ENCODE data around the gene MAN2C1.
"Not testable (repeated sequence)": the region's sequence is repeated elsewhere in the genome, so short reads cannot be mapped to it uniquely, and the experiment has no call there.

Gene MAN2C1

GRCh38 chr15:75342221-75342620, 26.2 kb downstream of the MAN2C1 start:
- DNase-seq = no peak

- DNase-seq = no peak
Measured at GRCh38 chr15:75339531-75340240, 28.7 kb downstream of the MAN2C1 start.

DNA sequence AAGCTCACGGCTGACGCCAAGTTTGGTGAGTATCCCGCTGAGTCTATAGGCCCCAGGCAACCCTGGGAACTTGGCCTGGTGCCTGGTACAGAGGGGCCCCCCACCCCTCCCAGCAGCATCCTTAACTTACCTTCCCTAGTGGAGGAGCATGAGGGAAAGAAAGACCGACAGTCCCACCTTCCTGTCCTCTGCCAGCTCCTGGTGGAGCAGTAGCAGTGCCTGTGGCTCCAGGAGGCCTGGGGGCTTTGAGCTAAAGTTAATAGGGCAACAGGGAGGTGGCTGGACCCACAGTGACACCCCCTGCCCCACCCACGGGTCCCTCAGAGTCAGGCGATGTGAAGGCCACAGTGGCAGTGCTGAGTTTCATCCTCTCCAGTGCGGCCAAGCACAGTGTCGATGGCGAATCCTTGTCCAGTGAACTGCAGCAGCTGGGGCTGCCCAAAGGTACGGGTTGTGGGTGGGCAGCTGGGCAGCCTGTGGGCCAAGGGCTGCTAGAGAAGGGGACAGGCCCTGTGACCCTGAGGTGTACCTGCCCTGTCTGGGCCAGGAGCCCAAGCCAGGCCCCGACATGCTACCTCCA, 29.7 kb downstream of the MAN2C1 start:
- no peak for DNase-seq

- peak; percentile 75 for DNase-seq
Measured at GRCh38 chr15:75335705-75336355, 32.6 kb downstream of the MAN2C1 start, which contains the start of gene COMMD4. Gene COMMD4 (plus strand): TSS chr15:75336063. CDS start chr15:75336090, 27 bp downstream.

GRCh38 chr15:75335313-75335704, 33.1 kb downstream of the MAN2C1 start:
- no peak for DNase-seq

DNA sequence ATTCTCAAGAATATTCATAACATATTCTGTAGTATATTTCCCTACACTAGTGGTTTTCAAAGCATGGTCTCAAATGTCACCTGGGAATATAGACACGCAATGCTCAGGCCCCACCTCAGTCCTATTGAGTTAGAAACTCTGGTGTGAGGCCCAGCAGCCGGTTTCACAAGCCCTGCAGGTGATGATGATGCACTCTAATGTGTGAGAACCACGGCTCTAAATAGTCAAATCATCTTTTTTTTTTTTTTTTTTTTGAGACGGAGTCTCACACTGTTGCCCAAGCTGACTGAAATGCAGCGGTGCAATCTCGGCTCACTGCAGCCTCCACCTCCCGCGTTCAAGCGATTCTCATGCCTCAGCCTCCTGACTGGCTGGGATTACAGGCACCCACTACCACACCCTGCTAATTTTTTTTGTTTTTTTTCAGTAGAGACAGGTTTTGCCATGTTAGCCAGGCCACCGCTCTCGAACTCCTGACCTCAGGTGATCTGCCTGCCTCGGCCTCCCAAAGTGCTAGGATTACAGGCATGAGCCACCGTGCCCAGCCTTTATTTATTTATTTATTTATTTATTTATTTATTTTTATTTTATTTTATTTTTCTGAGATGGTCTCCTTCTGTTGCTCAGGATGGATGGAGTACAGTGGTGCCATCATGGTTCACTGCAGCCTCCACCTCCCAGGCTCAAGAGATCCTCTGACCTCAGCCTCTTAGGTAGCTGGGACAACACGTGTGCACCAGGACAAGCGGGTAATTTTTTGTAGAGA, 34.6 kb downstream of the MAN2C1 start:
- DNase-seq = not testable (repeated sequence)

DNA sequence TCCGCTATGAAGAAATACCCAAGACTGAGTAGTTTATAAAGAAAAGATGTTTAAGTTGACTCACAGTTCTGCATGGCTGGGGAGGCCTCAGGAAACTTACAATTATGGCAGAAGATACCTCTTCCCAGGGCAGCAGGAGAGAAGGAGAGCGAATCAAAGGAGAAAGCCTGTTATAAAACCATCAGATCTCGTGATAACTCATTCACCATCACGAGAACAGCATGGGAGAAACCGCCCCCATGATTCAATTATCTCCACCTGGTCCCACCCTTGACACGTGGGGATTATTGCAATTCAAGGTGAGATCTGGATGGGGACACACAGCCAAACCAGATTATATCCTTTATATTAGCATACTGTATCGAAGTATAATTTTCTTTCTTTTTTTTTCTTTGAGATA, 36.3 kb downstream of the MAN2C1 start:
- not testable (repeated sequence) for DNase-seq

DNA sequence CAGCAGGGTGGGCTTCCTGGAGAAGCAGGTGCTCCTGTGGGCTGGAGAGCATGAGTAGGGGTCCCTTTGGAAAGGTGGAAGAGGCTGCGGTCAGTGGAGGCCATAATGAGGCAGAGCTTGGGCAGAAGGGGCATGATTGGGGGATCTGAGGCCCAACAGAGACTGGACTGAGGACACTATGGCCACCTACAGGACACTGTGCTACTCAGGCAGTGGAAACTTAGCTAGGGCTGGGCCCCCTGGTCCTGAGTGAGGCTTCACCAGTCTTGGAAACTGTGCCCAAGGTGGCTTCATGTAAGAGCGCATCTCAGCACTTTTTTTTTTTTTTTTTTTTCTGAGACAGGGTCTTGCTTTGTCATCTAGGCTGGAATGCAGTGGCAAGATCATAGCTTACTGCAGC, 38.8 kb downstream of the MAN2C1 start:
- no peak for DNase-seq

DNA sequence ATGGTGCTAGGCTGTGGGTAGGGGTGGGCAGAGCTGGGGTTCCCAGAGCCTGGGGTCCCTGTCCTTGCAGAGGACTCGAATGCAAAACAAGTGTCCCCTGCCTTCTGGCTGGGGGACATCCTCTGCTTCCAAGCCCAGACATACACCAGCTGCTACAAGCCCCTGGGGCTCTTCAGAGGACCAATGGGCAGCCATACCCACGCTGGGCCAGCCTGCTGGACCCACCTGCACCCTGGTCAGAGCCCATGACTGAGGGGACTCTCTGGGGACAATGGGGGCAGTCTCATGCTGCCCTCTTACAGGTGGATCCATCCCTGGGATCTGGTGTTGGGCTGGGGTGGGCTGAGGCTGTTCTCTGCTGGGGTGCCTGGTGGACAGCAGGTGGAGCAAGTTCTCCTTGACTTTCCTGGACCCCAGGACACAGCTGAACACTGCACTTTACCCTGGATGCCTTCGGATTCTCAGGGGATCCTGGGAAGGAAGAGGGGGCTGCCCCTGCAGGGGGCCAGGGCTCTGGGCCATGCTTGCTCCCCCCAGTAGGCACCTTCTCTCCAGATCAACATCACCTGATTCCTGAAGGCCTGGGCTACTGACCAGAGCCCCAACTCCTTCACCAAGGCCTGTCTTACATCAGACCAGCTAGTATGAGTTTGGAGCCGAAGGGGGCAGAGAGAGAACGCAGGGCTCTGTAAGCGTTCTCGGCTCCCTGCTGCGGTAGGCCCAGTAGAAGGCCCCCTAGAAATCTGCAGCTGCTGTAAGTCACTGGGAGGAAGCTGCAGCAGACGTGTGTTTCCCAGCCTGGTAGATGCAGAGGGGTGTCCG, 39.7 kb downstream of the MAN2C1 start:
- no peak for DNase-seq

DNA sequence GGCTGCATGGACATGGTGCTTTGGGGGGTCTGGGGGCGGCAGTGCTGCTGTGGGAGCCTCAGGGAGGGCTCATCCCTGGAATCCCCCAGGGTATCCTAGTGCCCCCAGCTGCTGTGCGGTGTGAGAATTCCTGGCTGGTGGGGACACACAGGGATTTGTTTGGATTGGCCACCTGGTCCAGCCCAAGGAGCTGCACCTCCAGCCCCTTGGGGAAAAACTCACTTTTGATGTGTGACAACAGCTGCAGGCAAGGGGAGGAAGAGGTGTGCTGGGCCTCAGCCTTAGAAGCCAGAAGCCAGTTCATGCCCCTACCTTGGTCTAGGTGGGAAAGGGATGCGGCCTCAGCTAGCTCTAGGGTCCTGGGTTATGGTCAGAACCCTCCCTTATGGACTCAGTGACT, 40.9 kb downstream of the MAN2C1 start:
- no peak for DNase-seq

GRCh38 chr15:75327005-75327404, 41.4 kb downstream of the MAN2C1 start:
- no peak for DNase-seq

DNA sequence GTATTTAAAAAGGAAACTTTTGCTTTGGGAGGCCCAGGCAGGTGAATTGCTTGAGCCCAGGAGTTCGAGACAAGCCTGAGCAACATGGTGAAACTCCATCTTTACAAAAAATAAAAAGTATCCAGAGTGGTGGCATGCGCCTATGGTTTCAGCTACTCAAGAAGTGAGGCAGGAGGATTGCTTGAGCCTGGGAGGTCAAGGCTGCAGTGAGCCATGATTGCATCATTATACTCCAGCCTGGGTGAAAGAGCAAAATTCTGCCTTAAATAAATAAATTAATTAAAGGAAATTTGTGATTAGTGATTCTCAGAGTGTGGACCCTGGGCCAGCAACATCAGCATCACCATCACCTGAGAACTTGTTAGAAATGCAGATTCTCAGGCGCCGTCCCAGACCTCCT, 42.5 kb downstream of the MAN2C1 start:
- no peak for DNase-seq

DNA sequence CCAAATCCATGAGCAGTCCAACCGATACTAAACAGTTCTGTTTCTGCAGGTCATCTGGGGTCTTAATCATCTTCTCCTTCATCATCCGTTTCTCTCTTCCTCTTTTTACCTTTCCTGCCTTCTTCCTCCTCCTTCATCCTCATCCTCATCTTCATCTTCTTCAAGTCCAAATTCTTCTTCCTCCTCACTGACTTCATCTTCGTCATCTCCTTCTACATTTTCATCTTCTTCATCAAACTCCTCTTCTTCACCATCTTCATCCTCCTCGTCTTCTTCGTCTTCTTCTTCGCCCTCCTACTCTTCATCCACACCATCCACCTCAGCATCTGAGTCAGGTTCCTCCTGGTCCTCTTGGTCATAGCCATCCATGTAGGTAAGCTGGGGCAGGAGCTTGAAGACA, 46.7 kb downstream of the MAN2C1 start:
- DNase-seq = no peak

- not testable (repeated sequence) for DNase-seq
Measured at GRCh38 chr15:75319231-75319897, 49.0 kb downstream of the MAN2C1 start.

DNA sequence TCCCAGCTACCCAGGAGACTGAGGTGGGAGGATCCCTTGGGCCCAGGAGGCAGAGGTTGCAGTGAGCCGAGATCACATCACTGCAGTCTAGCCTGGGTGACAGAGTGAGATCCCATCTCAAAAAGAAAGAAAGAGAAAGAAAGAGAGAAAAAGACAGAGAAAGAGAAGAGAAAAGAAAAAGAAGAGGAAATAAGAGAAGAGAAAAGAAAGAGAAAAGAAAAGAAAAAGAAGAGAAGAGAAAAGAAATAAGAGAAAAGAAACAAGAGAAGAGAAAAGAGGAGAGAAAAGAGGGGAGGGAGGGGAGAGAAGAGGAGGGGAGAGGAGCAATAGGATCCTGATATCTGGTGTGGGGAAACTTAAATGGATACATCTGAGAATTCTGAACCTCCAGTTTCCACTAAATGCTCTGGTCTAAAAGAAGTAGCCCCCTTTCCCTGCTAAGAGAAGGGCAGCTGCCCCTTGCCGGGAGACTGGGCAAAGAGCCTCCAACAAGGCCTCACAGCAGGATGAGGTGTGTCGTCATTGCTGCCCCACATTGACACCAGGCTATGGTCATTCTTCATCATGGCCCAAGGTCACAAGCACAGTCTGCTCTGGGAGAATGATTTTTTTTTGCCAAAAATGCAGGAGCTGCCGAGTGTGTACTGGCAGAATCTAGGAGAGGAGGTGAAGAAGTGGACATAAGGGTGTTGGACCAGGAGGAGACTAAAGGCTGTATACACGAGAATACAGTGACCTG, 53.7 kb downstream of the MAN2C1 start:
- no peak for DNase-seq

DNA sequence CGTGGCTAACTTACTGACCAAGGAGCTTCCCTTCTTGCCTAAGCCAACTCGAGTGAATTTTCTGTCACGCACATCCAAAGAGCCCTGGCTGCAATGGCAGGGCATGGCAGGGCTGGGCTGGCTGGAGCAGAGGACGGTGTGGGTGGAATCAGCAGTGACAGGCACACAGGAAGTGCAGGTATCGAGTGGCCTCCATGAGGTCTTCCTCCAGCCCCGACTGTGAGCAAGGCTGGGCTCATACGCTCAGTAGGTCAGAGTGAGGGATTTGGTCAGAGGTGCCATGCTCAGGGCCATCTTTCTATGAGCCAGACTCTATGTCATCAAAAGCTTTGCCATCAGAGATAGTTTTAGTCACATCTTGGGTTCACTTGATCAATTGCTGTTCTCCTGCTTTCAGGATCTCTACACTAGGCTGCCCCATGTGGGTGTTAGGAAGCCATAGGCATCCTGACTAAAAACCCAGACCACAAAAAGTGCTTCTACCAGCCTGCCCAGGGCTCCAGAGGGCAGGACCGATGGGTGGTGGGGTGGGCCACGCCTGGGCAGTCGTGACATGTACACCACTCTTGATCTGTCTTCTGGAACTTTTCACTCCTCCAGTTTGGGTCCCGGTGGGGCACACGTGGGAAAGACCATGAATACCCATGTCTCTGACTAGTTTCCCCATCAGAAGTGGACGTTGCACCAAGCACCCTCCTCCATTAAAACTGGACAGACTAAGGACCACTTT, 55.1 kb downstream of the MAN2C1 start:
- no peak for DNase-seq

DNA sequence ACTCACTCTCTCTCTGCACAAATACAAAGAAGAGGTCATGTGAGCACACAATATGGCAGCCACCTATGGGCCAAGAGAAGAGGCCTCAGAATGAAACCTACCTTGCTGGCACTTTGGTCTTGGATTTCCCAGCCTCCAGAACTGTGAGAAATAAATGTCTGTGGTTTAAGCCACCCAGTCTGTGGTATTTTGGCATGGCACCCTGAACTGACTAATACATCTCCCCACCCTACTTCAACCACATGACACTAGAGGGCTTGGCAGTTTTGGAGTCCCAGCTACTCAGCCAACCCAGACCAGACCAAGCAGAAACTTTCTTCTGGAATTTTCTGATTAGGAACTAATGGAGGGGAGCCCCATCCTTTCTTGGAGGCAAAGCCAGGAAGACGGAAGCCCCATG, 55.9 kb downstream of the MAN2C1 start:
- DNase-seq = not testable (repeated sequence)

DNA sequence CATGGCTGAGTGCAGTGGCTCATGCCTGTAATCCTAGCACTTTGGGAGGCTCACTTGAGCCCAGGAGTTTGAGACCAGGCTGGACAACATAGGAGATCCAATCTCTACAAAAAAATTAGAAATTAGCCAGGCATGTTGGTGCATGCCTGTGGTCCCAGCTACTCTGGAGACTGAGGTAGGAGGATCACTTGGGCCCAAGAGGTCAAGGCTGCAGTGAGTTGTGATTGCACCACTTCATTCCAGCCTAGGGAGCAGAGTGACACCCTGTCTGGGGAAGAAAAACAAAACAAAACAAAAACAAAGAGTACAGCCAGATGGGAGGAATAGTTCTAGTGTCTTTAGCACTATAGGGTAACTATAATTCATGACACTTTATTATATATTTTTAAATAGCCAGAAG, 58.7 kb downstream of the MAN2C1 start:
- no peak for DNase-seq

- DNase-seq = peak; percentile 7
Measured at GRCh38 chr15:75307778-75308390, 60.5 kb downstream of the MAN2C1 start.

DNA sequence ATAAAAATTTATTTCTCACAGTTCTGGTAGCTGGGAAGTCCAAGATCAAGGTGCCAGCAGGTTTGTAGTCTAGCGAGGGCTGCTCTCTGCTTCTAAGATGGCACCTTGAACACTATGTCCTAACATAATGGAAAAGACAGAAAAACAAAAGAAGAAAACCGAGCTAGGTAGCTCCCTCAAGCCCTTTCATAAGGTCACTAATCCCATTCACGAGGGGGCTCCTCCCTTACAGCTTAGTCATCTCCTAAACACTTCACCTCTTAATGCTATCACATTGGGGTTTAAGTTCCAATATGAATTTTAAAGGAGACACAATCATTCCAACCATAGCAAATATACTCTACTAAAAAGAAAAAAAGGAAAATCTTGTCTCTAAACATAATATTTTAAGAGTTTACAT, 62.2 kb downstream of the MAN2C1 start:
- no peak for DNase-seq

Data from CD4-positive, alpha-beta T cell treated with Interleukin-6 for 4 hours (primary cell).